GM18498 (cell line): ENCODE measurements around the gene ADAMTSL3.
"Not testable (repeated sequence)": the region's sequence is repeated elsewhere in the genome, so short reads cannot be mapped to it uniquely, and the experiment has no call there.

Experiments
- ATAC-seq: cut with Tn5 transposase; IDR thresholded peaks from one replicate; pipeline ENCODE4 v1.9.1; 2021; ENCODE audit warnings: mild to moderate bottlenecking, moderate library complexity; ENCODE audit not compliant: unreplicated experiment

Gene ADAMTSL3

GRCh38 chr15:84001655-84002054 lies 347.7 kb downstream of the ADAMTSL3 start:
- ATAC-seq: no peak

- ATAC-seq: no peak
These were observed 350.0 kb downstream of the ADAMTSL3 start for GRCh38 chr15:84003791-84004503.

GRCh38 chr15:84006421-84006820 lies 352.5 kb downstream of the ADAMTSL3 start:
- no peak for ATAC-seq

GRCh38 chr15:84009616-84010015 lies 355.7 kb downstream of the ADAMTSL3 start:
- ATAC-seq: no peak

- ATAC-seq: no peak
These were observed 356.3 kb downstream of the ADAMTSL3 start for GRCh38 chr15:84010246-84010645.

GRCh38 chr15:84016371-84016770 lies 362.4 kb downstream of the ADAMTSL3 start:
- ATAC-seq: no peak

- ATAC-seq: no peak
These were observed 368.6 kb downstream of the ADAMTSL3 start for GRCh38 chr15:84022516-84022915.

- no peak for ATAC-seq
These were observed 369.7 kb downstream of the ADAMTSL3 start for GRCh38 chr15:84023636-84024035.

- ATAC-seq: no peak
These were observed 380.1 kb downstream of the ADAMTSL3 start for GRCh38 chr15:84033793-84034553.

GRCh38 chr15:84034578-84035398 lies 380.9 kb downstream of the ADAMTSL3 start:
- no peak for ATAC-seq

GRCh38 chr15:84035399-84035766 lies 381.5 kb downstream of the ADAMTSL3 start:
- no peak for ATAC-seq

GRCh38 chr15:84037301-84037700 lies 383.4 kb downstream of the ADAMTSL3 start:
- no peak for ATAC-seq

GRCh38 chr15:84042434-84043056 lies 388.6 kb downstream of the ADAMTSL3 start:
- not testable (repeated sequence) for ATAC-seq

- ATAC-seq: no peak
These were observed 392.2 kb downstream of the ADAMTSL3 start for GRCh38 chr15:84046064-84046637.

GRCh38 chr15:84049480-84049879 lies 395.6 kb downstream of the ADAMTSL3 start:
- ATAC-seq: not testable (repeated sequence)

- ATAC-seq: no peak
These were observed 396.2 kb downstream of the ADAMTSL3 start for GRCh38 chr15:84050076-84050475.

GRCh38 chr15:84051146-84051545 lies 397.2 kb downstream of the ADAMTSL3 start:
- ATAC-seq: not testable (repeated sequence)

- not testable (repeated sequence) for ATAC-seq
These were observed 400.6 kb downstream of the ADAMTSL3 start for GRCh38 chr15:84054544-84054943.

- ATAC-seq: no peak
These were observed 403.9 kb downstream of the ADAMTSL3 start for GRCh38 chr15:84057714-84058331.

GRCh38 chr15:84063674-84064073 lies 409.8 kb downstream of the ADAMTSL3 start:
- not testable (repeated sequence) for ATAC-seq
